GM12891 (cell line): Measurements from ENCODE around the gene PTPRN2.

Source experiments
- DNase-seq: peaks from one replicate; pipeline ENCODE4 v3.0.0; 2011; ENCODE audit warnings: low spot score; ENCODE audit not compliant: insufficient read length
- FAIRE-seq: peaks from 2 replicates; lab custom pipeline; 2011; peaks lifted over from hg19 to GRCh38; lab: Jason Lieb, UNC
- PAX5 ChIP-seq: IDR thresholded peaks from 2 replicates; pipeline ENCODE4 v1.6.1; 2011; ENCODE audit warnings: low read length, moderate library complexity, mild to moderate bottlenecking; ENCODE audit not compliant: insufficient read depth, severe bottlenecking
- POLR2A ChIP-seq: IDR thresholded peaks from 2 replicates; pipeline ENCODE4 v1.6.1; 2011; ENCODE audit warnings: low read depth, low read length, control low read depth
- POLR2AphosphoS5 ChIP-seq: IDR thresholded peaks from 2 replicates; pipeline ENCODE4 v1.6.1; 2011; ENCODE audit warnings: low read depth, low read length, control low read depth
- POU2F2 ChIP-seq: IDR thresholded peaks from 2 replicates; pipeline ENCODE4 v1.6.1; 2011; ENCODE audit warnings: low read depth, mild to moderate bottlenecking, control low read depth, low read length, moderate library complexity
- SPI1 ChIP-seq: IDR thresholded peaks from 2 replicates; pipeline ENCODE4 v1.6.1; 2011; ENCODE audit warnings: low read depth, low read length, control low read depth
- TAF1 ChIP-seq: IDR thresholded peaks from 2 replicates; pipeline ENCODE4 v1.6.1; 2011; ENCODE audit warnings: low read depth, low read length, control low read depth

The PTPRN2 gene

DNA sequence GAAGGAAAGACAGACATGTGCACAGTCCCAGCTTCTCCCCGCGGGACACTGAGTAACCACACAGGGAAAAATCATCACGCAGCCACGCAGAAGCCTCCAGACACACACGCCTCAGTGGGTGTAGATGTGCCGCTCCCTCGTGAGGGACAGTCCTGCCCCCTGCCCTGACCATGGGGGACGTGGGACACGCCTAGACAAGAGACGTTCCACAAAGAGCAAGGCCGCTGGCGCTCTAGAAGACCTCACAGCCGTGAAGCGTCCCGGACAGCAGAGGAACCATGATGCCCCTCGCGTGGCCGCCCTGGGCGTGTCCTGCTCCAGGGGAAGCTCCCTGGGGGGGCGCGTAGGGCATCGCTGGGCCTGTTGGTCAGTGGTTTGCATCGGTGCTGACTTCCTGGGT, 1040.0 kb downstream of the PTPRN2 start:
- DNase-seq = no peak
- no peak for FAIRE-seq
- TF ChIP-seq PAX5 (no peak), SPI1 (no peak), POLR2A (no peak), TAF1 (no peak), POLR2AphosphoS5 (no peak)

- FAIRE-seq = no peak
- TF ChIP-seq PAX5 = no peak
- no peak for TF ChIP-seq POU2F2
- TF ChIP-seq POLR2A = no peak
- TF ChIP-seq POLR2AphosphoS5 = no peak
- TF ChIP-seq TAF1 = no peak
- TF ChIP-seq SPI1 = no peak
- DNase-seq = no peak
These were observed 1040.5 kb downstream of the PTPRN2 start for GRCh38 chr7:157547102-157547501.

- no peak for FAIRE-seq
- no peak for TF ChIP-seq PAX5
- TF ChIP-seq POLR2AphosphoS5 = no peak
- no peak for TF ChIP-seq POLR2A
- TF ChIP-seq TAF1 = no peak
- TF ChIP-seq SPI1 = no peak
- TF ChIP-seq POU2F2 = no peak
These were observed 1042.0 kb downstream of the PTPRN2 start for GRCh38 chr7:157545681-157546060.

DNA sequence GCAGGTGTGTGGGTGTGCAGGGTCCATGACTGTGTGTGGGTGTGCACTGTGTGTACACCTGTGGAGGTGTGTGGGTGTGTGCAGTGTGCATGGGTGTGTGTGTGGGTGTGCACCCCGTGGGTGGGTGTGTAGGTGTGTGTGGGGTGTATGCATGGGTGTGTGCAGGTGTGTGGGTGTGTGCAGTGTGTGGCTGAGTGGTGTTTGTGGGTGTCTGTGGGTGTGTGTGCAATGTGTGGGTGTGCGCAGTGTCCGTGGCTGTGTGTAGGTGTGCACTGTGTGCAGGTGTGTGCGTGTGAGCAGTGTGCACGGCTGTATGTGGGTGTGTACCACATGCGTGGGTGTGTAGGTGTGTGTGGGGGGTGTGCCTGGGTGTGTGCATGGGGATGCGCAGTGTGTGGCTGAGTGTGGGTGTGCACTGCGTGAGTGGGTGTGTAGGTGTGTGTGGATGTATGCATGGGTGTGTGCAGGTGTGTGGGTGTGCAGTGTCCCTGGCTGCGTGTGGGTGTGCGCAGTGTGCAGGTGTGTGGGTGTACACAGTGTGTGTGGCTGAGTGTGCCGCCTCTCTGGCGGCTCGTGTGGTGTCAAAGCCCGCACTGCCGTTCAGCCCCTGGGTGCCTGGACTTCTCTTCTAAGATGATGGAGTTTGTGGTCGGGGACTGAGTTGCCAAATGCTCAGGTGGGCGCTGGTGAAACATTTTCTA, 1042.5 kb downstream of the PTPRN2 start:
- DNase-seq (no peak), FAIRE-seq (peak; percentile 40)
- TF ChIP-seq POU2F2 (no peak), PAX5 (no peak), SPI1 (no peak), TAF1 (no peak), POLR2AphosphoS5 (no peak), POLR2A (no peak)

More at GRCh38 chr7:157545681-157546060, 1042.0 kb downstream of the PTPRN2 start:
- no peak for DNase-seq

GRCh38 chr7:157544226-157544625, 1043.4 kb downstream of the PTPRN2 start:
- TF ChIP-seq POU2F2 (no peak), TAF1 (no peak), POLR2AphosphoS5 (no peak), SPI1 (no peak), PAX5 (no peak), POLR2A (no peak)
- FAIRE-seq (no peak), DNase-seq (no peak)

GRCh38 chr7:157543791-157544190, 1043.8 kb downstream of the PTPRN2 start:
- TF ChIP-seq SPI1 = no peak
- no peak for TF ChIP-seq TAF1
- TF ChIP-seq PAX5 = no peak
- TF ChIP-seq POU2F2 = no peak
- no peak for TF ChIP-seq POLR2A
- TF ChIP-seq POLR2AphosphoS5 = no peak
- DNase-seq = no peak
- FAIRE-seq = no peak

DNA sequence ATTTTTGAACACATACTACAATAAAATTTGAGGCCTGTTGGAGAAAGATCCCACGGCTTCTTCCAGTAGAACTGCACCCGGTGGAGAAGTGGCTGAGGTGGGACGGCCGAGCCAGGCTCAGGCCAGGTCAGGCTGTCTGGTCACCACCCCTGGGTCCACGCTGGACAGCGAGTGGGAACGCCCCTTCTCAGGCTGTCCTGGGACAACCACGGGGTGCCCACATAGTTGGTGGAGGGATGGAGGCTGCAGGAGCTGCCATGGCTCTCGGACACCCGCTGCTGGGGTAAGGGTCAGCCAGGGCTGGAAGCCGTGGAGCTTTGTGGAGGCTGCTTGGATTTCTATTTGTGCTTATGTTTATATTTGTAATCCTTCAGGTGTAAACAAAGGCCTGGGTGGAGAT, 1044.3 kb downstream of the PTPRN2 start:
- no peak for FAIRE-seq
- no peak for DNase-seq
- TF ChIP-seq POLR2A = no peak
- TF ChIP-seq PAX5 = no peak
- TF ChIP-seq SPI1 = no peak
- no peak for TF ChIP-seq POU2F2
- TF ChIP-seq POLR2AphosphoS5 = no peak
- TF ChIP-seq TAF1 = no peak

GRCh38 chr7:157542068-157543021, 1045.3 kb downstream of the PTPRN2 start:
- DNase-seq (no peak), FAIRE-seq (no peak)
- TF ChIP-seq POU2F2 (no peak), POLR2A (no peak), TAF1 (no peak), SPI1 (no peak), PAX5 (no peak), POLR2AphosphoS5 (no peak)

- TF ChIP-seq TAF1 (no peak), PAX5 (no peak), SPI1 (no peak), POLR2AphosphoS5 (no peak), POLR2A (no peak), POU2F2 (no peak)
- no peak for FAIRE-seq
- DNase-seq = no peak
These were observed 1046.1 kb downstream of the PTPRN2 start for GRCh38 chr7:157541295-157542067.
